Stimulated activated CD8-positive, alpha-beta memory T cell treated with anti-CD3 and anti-CD28 coated beads, Interleukin-2, amount 100 ng/mL, for 1 hour (primary cell): ENCODE results near the gene AIFM1.
A peak's percentile ranks its signal among the peaks of the same experiment; 100 is the strongest.

Source experiments
- DNase-seq, 2 donors: peaks; one replicate each; pipeline ENCODE4 v3.0.0-alpha.2; 2020; ENCODE audit warnings: low read depth in 2 of 2

The AIFM1 gene

DNA sequence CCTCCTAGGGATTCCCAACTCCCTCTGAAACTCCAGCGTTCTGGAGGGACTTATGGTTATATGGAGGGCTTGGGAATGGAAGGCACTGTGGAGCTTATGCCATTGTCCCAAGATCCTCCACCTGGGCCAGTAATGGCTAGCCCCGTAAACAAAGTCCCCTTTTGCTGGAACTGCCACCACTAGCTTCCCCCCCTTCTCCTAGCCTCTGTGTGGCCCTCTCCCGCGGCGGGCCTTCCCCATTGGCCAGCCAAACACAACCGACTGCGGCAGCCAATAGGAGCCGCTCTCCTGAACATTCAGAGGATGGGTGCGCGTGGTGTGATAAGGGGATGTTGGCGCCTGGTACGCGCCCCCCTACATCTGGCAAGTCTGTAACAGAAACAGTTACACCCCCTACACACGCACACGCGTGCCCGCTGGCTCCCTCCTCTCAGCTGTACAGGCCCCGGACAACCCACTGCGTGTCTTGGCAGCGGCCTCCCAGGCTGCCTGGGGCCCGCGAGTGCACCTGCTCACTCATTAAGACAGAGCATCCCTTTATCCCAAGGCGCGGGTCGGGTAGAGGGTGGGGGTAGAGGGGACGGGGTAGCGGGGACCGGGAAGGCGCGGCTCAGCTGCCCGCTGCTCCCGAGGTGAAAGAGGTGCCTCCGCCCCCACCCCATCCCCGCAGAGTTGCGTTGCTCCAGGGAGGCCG is 5.3 kb upstream of the AIFM1 start:
- no peak for DNase-seq

DNA sequence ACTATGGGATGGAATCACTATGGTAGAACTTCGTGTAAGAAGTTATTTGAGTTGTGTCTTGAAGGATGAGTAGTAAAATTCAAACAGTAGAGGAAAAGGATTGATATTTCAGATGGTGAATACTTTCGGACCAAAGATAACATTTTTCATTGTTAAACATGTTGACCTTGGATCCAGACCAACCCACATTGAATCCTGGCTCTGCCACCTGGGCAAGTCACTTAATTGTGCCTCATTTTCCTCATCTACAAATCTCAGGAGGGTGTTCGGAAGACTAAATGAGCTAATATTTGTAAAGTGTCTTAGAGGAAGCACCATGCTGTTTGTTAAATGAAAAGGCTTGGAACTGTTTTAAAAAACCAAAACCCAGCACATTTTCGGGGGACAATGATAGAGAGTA is 1.4 kb upstream of the AIFM1 start:
- no peak for DNase-seq

- DNase-seq = no peak
These were observed 799 bp upstream of the AIFM1 start for GRCh38 chrX:130166503-130166777.

GRCh38 chrX:130165181-130165702 is 399 bp downstream of the AIFM1 start:
- no peak for DNase-seq

DNA sequence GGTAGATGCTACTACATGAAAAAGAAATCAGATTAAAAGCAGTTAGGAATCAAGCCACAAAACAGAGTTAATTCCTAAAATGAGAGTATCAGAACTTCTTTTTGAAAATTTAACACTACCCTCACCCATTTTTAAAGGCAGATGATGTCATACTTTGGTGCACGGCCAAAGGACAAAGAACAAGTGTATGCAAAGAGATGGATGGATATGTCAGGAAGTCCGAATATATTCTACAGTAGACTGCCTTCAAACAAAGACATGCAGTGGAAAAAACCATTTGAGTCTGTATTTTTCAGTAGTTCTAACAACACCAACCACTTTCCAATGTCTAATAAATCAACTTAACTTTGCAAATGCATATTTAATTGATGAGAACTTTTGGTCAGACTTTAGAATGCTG is 2.2 kb downstream of the AIFM1 start:
- DNase-seq = no peak

DNA sequence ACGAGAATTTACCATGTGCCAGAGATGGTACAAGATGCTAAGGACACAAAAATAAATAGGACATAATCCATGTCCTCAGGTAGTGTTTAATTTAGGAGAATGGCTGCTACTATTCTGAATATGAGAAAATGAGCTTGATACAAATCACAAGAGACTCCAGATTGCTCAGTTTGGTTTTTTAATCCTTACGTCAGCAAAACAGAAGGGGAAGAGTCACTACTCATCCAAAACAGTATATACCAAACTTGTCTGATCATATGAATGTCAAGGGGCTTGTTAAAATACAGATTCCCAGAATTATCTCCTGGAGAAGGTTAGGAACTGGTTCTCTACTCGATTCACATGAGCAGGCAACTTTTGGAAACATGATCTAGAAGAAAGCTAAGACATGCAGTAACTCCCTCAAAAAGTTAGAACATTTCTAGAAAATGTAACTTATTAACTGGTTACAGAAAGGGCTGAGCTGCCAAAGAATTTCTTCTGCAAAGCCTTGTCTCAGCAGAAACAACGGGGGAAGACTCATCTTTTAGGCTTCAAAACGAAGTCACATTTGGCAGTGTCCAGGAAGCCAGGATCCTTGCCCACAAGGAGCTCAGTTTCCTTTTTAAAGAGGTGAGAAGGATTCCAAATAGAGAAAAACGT is 3.4 kb downstream of the AIFM1 start:
- DNase-seq = no peak

GRCh38 chrX:130159776-130160175 is 5.9 kb downstream of the AIFM1 start:
- DNase-seq = no peak

DNA sequence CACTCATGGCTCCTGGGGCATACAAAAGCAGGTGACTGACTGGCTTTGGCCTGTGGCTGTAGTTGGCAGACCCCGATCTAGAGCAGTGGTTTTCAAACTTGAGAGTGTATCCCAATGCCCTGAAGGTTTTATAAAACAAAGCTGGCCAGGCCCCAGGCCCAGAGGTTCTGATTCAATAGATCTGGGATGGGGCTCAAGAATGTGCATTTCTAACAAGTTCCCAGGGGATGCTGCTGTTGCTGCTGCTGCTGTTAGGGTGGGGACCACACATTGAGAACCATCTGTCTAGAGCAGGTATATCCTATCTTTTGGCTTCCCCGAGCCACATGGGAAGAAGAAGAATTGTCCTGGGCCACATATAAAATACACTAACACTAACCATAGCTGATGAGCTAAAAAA is 7.3 kb downstream of the AIFM1 start:
- DNase-seq = no peak

DNA sequence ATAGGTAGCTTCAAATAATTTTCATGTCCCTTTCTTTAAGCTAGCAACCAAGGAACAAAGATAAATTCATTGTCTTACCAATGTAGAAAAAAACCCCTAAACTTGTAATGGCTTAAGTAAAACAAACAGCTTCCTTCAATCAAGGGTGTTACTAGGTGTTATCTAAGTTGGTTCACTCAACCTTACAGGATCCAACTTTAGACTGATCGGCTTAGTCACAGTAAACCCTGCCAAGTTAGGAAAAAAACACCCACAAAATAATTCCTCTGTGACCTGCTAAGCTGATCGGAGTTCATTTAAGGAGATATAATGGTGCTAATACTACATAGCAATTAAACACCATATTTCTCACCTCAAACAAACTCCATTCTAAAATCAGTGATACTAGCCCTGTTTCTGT is 10.1 kb downstream of the AIFM1 start:
- no peak for DNase-seq

DNA sequence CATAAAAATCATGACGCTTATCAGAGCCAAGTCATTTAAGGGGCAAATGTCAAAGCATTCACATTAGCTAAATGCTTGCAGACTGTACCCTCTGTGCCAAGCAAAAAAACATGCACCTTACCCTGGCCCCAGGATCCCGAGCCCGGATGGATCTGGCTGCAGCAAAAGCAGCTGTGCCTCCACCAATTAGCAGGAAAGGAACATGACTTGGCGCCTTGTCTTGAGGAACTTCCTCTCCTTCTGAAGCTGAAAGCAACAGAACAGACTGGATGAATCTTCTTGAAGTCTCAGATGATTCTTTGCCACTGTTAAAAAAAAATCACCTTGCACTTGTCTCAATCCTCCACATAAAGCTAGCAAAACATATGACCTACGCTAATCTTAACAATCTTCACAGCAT is 18.0 kb downstream of the AIFM1 start:
- DNase-seq = no peak

DNA sequence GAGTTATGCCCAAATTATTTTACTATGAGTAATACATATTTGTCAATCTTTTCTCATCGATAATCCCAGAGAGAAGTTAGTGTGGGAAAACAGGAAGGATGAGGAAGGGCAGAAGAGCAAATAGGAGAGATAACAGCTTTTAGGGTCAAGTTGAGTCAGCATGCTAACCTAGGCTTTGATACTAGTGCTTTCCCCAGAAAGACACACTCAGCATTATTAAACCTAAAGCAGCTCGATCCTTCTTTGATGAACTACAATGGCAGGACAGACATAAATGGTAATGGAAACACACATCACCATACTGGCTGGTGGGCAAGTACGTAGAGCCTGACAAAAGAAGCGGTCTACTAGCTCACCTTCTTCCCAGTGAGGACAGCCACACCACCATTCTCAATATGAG is 20.5 kb downstream of the AIFM1 start:
- DNase-seq = no peak

- DNase-seq = no peak
These were observed 21.1 kb downstream of the AIFM1 start for GRCh38 chrX:130144509-130144908.

GRCh38 chrX:130139474-130140201 is 26.0 kb downstream of the AIFM1 start:
- DNase-seq = no peak

- no peak for DNase-seq
These were observed 28.7 kb downstream of the AIFM1 start for GRCh38 chrX:130136961-130137360.

- DNase-seq = no peak
These were observed 29.1 kb downstream of the AIFM1 start for GRCh38 chrX:130136496-130136895.

GRCh38 chrX:130130990-130131389 is 34.7 kb downstream of the AIFM1 start:
- DNase-seq = no peak

GRCh38 chrX:130125091-130125874 is 40.4 kb downstream of the AIFM1 start:
- no peak for DNase-seq

- no peak for DNase-seq
These were observed 41.1 kb downstream of the AIFM1 start for GRCh38 chrX:130124577-130124976.

GRCh38 chrX:130121505-130121800 is 44.2 kb downstream of the AIFM1 start:
- DNase-seq = no peak

DNA sequence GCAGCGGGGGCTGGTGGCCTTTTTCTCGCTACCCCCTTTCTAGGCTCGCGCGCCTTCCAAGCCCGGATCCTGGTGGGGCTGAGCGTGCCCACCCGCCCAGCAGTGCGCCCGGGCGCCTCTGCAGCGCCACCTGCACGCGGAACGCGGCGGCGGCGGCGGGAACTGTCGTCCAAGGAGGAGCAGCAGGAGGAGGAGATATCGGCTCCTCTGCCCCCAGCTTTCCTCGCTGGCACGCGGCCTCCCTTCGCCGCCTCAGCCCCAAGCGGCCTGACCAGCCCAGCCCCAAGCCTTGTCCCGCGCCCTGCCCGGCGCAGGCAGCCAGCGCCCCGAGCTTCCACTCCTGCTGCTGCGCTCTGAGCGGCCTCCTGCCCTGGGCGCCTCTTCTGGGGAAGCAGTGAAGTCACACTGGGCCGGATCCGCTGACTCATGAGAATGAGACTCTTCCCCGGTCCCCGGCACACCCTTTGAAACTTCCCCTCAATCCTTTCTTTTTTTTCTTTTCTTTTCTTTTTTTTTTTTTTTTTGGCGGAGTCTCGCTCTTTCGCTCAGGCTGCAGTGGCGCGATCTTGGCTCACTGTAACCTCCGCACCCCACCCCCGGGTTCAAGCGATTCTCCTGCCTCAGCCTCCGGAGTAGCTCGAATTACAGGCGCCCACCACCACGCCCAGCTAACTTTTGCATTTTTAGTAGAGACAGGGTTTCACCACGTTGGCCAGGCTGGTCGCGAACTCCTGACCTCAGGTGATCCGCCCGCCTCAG is 44.7 kb downstream of the AIFM1 start:
- peak; percentile 33 to 43 for DNase-seq

GRCh38 chrX:130120321-130120731 is 45.3 kb downstream of the AIFM1 start:
- no peak for DNase-seq
